A673 (cell line): ENCODE data around the gene NLRC5.

Experiments
- EZH2 ChIP-seq: fragments of 200-600 bp; sonication (generic); IDR thresholded peaks from 2 replicates; pipeline ENCODE4 v1.6.1; 2017; ENCODE audit warnings: borderline replicate concordance, low read depth, mild to moderate bottlenecking, mixed read lengths, antibody characterized with exemption, low read length; ENCODE audit not compliant: poor library complexity, severe bottlenecking
- TF ChIP-seq, protein P1 (sequence below): fragments of 300-800, 200-600 bp; sonication (generic); conservative IDR thresholded peaks from 2 replicates; pipeline ENCODE4 v1.5.1; 2017; ENCODE audit warnings: low read depth, mild to moderate bottlenecking, antibody characterized with exemption, low read length, moderate library complexity, mixed read lengths

DNA sequence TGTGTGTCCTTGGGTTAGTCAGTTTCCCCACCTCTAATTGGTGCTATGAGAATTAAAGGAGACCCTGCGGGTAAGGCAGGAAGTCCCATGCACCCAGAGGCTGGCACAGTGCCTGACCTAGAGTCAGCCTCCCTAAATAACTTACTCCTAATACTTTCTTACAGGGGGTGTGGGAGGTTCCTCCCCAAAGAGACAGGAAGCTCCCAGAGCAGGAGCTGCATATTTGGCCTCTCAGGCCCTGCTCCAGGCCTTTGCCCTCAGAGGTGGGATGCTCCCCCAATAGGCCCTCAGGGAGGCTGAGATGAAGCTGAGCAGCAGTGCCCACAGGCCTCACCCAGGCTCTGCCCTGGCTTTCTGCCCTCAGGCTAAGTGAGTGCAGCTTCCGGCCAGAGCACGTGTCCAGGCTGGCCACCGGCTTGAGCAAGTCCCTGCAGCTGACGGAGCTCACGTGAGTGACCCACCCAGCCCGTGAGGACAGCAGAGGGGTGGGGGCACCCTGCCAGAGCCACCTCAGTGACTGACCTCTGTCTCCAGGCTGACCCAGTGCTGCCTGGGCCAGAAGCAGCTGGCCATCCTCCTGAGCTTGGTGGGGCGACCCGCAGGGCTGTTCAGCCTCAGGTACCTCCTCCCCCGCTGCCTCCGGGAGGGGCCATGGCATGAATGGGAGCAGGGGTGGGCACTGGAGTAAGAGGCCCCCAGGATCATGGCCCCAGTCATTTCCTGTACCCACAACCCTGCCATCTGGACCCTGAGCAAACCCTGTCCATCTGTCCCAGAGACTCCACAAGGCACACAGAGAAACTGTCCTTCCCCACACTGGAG, 71.9 kb downstream of the NLRC5 start:
- TF ChIP-seq, protein P1, sequence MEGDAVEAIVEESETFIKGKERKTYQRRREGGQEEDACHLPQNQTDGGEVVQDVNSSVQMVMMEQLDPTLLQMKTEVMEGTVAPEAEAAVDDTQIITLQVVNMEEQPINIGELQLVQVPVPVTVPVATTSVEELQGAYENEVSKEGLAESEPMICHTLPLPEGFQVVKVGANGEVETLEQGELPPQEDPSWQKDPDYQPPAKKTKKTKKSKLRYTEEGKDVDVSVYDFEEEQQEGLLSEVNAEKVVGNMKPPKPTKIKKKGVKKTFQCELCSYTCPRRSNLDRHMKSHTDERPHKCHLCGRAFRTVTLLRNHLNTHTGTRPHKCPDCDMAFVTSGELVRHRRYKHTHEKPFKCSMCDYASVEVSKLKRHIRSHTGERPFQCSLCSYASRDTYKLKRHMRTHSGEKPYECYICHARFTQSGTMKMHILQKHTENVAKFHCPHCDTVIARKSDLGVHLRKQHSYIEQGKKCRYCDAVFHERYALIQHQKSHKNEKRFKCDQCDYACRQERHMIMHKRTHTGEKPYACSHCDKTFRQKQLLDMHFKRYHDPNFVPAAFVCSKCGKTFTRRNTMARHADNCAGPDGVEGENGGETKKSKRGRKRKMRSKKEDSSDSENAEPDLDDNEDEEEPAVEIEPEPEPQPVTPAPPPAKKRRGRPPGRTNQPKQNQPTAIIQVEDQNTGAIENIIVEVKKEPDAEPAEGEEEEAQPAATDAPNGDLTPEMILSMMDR, result no peak
- TF ChIP-seq EZH2, result no peak
